Heart left ventricle (tissue), 13 donors: Measurements from ENCODE around the gene LIMS2.

Experiments used
- POLR2A ChIP-seq, 2 donors: fragments of 450-650 bp; IDR thresholded peaks; one replicate each; pipeline ENCODE4 v1.6.1; 2017; ENCODE audit warnings: antibody characterized with exemption in 2 of 2, mild to moderate bottlenecking in 2 of 2, moderate library complexity in 2 of 2
- TF ChIP-seq, protein P1 (sequence below), 12 donors: fragments of 200-600 bp; sonication (generic) in 4 of 12; IDR thresholded peaks; one replicate each; pipeline versions ENCODE4 v1.5.0 to v1.8.0; 2018 to 2022; ENCODE audit warnings: antibody characterized with exemption in 12 of 12, mild to moderate bottlenecking in 5 of 12
- donor health status: ischemic (EF 13 %, LVEDD 7.1; RV severe dilation, severe dysfunction).
- donor health status: DM: no; HTN: yes; CAD: no.
- donor health status: DM: no; HTN: no; CAD: no.
- donor health status: ischemic (EF 25% LVEDD 6.9; RV normal size, moderate dysfunction).
- donor health status: ischemic (EF 25% LVEDD 5.7; RV mildly dilated, moderate dysfunction).
- donor health status: ischemic (EF 35%, LVEDD 5.7; RV mildly dilated, moderate dysfunction).
- donor health status: nonischemic (EF 11% LVEDD 7.7; RV severe dilation, severe dysfunction).
- donor health status: DM: yes; HTN: yes; CAD: no.
- donor health status: PGD.
- donor health status: ischemic (EF 29% LVEDD 5.4; RV normal size, mild dysfunction).
- donor health status: nonischemic (EF 23%, LVEDD 6.1; RV moderate dilation, normal function).

DNA sequence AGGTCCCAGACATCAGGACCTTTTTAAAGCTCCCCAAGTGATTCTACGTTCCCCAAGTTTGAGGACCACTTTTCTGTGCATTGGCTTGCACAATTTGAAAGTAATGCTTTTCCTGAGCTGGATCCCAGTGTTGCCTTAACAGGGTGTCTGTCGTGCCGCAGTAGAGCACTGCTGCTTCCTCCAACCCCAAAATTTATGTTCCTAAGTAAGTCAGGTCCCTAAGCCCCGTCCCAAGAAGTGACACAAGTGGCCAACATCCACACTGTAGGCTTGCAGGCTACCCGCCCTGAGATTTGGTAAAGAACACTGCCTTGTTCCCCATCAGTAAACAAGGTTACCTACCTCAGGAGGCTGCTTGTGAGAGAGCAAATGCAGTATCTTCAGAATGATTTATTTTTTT lies 28.0 kb upstream of the LIMS2 start:
- no peak for TF ChIP-seq POLR2A (IDR thresholded peaks at IDR 0.05)
- TF ChIP-seq, protein P1, sequence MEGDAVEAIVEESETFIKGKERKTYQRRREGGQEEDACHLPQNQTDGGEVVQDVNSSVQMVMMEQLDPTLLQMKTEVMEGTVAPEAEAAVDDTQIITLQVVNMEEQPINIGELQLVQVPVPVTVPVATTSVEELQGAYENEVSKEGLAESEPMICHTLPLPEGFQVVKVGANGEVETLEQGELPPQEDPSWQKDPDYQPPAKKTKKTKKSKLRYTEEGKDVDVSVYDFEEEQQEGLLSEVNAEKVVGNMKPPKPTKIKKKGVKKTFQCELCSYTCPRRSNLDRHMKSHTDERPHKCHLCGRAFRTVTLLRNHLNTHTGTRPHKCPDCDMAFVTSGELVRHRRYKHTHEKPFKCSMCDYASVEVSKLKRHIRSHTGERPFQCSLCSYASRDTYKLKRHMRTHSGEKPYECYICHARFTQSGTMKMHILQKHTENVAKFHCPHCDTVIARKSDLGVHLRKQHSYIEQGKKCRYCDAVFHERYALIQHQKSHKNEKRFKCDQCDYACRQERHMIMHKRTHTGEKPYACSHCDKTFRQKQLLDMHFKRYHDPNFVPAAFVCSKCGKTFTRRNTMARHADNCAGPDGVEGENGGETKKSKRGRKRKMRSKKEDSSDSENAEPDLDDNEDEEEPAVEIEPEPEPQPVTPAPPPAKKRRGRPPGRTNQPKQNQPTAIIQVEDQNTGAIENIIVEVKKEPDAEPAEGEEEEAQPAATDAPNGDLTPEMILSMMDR (IDR thresholded peaks at IDR 0.05) = no peak
